Thymus (tissue), 11 donors: ENCODE data around the gene ABCC4. TPM values are rescaled to one million over a fixed set of nuclear protein-coding genes. Genes with fewer than 3 reads are reported as not detected.

Experiments used
- DNase-seq, 9 donors: peaks; one replicate each; pipeline ENCODE4 v3.0.0-alpha.2; 2013; ENCODE audit warnings: low spot score in 9 of 9, low read depth in 6 of 9, missing footprints in 1 of 9
- H3K27ac ChIP-seq, 2 donors: one replicate each; pipeline ENCODE4 v1.5.1; 2013; ENCODE audit warnings: control low read depth in 1 of 2, low read depth in 1 of 2, low read length in 1 of 2, mild to moderate bottlenecking in 1 of 2, moderate library complexity in 1 of 2
- H3K27me3 ChIP-seq, 2 donors: one replicate each; pipeline ENCODE4 v1.5.1; 2013; ENCODE audit warnings: low read length in 1 of 2; ENCODE audit not compliant: control insufficient read depth in 2 of 2, insufficient read depth in 1 of 2
- H3K36me3 ChIP-seq, 2 donors: one replicate each; pipeline ENCODE4 v1.5.1; 2013; ENCODE audit warnings: low read length in 1 of 2, mild to moderate bottlenecking in 1 of 2, moderate library complexity in 1 of 2; ENCODE audit not compliant: control insufficient read depth in 2 of 2, insufficient read depth in 2 of 2
- H3K4me1 ChIP-seq, 2 donors: one replicate each; pipeline ENCODE4 v1.5.1; 2013; ENCODE audit warnings: low read length in 2 of 2; ENCODE audit not compliant: control insufficient read depth in 2 of 2, insufficient read depth in 2 of 2
- H3K4me3 ChIP-seq, 2 donors: one replicate each; pipeline ENCODE4 v1.5.1; 2013; ENCODE audit warnings: low read length in 2 of 2, control low read depth in 1 of 2, mild to moderate bottlenecking in 1 of 2
- H3K9me3 ChIP-seq, 2 donors: one replicate each; pipeline ENCODE4 v1.5.1; 2013; ENCODE audit warnings: low read length in 1 of 2, mild to moderate bottlenecking in 1 of 2; ENCODE audit not compliant: control insufficient read depth in 2 of 2, insufficient read depth in 1 of 2
- WGBS: extraction: QIAGEN DNeasy Blood & Tissue Kit; methylation state at CpG from one replicate; pipeline ENCODE4 v1.1.7; 2013; 5-methylcytosine and 5-hydroxymethylcytosine counted together
- polyA plus RNA-seq: library from polyadenylated mRNA; stranded (reverse); fragments of 200-250 nt; gene quantifications from one replicate; pipeline ENCODE4 v1.2.3, GENCODE V29; 2013
- total RNA-seq: library from RNA; stranded (reverse); fragments of 120-200 nt; gene quantifications from one replicate; pipeline ENCODE4 v1.2.4, GENCODE V29; 2013
- donor health status: healthy.

ABCC4 gene
- total and polyA plus RNA-seq, 2 donors: 2.6 to 10.3 TPM

- H3K36me3 ChIP-seq: no peaks in the 10 kb centered on the region
- H3K4me1 ChIP-seq: no peaks in the 10 kb centered on the region
- H3K27ac ChIP-seq: no peak overlapping the region
- WGBS: 95% methylated on average over 6 of the region's 6 CpGs
- no peaks in the 10 kb centered on the region for H3K9me3 ChIP-seq
- H3K4me3 ChIP-seq: no peak overlapping the region
- no peaks in the 10 kb centered on the region for H3K27me3 ChIP-seq
- no peak for DNase-seq
Measured at GRCh38 chr13:95267662-95268342, 33.4 kb downstream of the ABCC4 start.

- 93% methylated on average over 3 of the region's 3 CpGs for WGBS
Measured at GRCh38 chr13:95264225-95264624, 37.0 kb downstream of the ABCC4 start.

DNA sequence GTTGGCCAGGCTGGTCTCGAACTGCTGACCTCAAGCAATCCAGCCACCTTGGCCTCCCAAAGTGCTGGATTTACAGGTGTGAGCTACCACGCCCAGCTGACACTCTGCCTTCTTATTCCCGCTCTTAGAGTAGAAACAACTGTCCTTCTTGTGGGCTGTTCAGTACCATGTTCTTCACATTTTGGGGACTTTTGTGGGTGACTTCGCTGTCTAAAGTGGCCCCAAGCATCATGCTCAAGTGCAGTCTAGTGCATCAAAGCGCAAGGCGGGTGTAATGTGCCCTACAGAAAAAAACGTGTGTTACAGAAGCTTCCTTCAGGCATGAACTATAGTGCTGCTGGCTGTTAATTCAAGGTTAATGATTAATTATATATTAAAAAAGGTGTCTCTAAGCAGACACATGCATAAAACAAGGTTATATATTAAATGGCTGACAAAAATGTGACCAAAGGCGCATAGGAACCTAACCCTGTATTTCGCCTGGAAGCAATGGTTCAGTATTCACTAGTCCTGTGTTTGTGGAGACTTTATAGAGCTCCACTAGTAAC, 38.3 kb downstream of the ABCC4 start:
- H3K27me3 ChIP-seq: no peaks in the 10 kb centered on the region
- no peak for DNase-seq
- H3K36me3 ChIP-seq: no peaks in the 10 kb centered on the region
- no peaks in the 10 kb centered on the region for H3K4me1 ChIP-seq
- WGBS: 98% methylated on average over 9 of the region's 9 CpGs
- no peaks in the 10 kb centered on the region for H3K9me3 ChIP-seq
- no peak overlapping the region for H3K27ac ChIP-seq
- no peak overlapping the region for H3K4me3 ChIP-seq

More at GRCh38 chr13:95264225-95264624, 37.0 kb downstream of the ABCC4 start:
- no peaks in the 10 kb centered on the region for H3K9me3 ChIP-seq
- H3K27ac ChIP-seq: no peak overlapping the region
- no peaks in the 10 kb centered on the region for H3K4me1 ChIP-seq
- no peak overlapping the region for H3K4me3 ChIP-seq
- no peaks in the 10 kb centered on the region for H3K27me3 ChIP-seq
- DNase-seq: no peak
- H3K36me3 ChIP-seq: no peaks in the 10 kb centered on the region

- DNase-seq: no peak
- 88% methylated on average over 3 of the region's 3 CpGs for WGBS
- no peaks in the 10 kb centered on the region for H3K36me3 ChIP-seq
- no peaks in the 10 kb centered on the region for H3K4me1 ChIP-seq
- no peaks in the 10 kb centered on the region for H3K9me3 ChIP-seq
- H3K4me3 ChIP-seq: no peak overlapping the region
- H3K27ac ChIP-seq: no peak overlapping the region
- H3K27me3 ChIP-seq: no peaks in the 10 kb centered on the region
Measured at GRCh38 chr13:95261956-95262355, 39.3 kb downstream of the ABCC4 start.

DNA sequence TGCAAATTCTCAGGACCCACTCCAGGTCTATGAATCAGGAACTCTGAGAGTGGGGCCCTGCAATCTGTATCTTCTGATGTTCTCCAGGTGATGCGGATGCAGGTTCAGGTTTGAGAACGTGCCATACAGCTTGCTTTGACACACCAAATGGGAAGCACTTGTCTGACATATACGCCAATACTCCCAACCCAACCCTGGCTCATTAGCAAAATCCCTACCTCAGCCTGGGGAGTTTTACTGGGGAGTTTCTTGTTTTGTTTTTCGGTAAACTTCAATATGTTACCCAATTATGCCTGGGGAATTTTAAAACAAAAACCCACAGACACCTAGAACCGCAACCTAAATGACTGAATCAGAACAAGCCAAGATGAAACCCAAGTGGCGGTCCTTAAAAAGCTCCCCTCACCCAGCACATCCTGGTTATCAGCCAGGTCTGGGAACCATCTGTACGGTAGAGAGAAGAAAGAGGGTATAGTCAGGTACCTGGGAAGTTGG, 41.2 kb downstream of the ABCC4 start:
- WGBS: 97% methylated on average over 7 of the region's 7 CpGs
- no peaks in the 10 kb centered on the region for H3K9me3 ChIP-seq
- H3K4me3 ChIP-seq: no peak overlapping the region
- H3K4me1 ChIP-seq: no peaks in the 10 kb centered on the region
- H3K36me3 ChIP-seq: no peaks in the 10 kb centered on the region
- DNase-seq: no peak
- no peaks in the 10 kb centered on the region for H3K27me3 ChIP-seq
- H3K27ac ChIP-seq: no peak overlapping the region

- Histone ChIP-seq H3K27me3 (no peaks in the 10 kb centered on the region), H3K4me3 (no peak overlapping the region), H3K4me1 (no peaks in the 10 kb centered on the region), H3K36me3 (no peaks in the 10 kb centered on the region), H3K9me3 (no peaks in the 10 kb centered on the region), H3K27ac (no peak overlapping the region)
- DNase-seq: no peak
- 97% methylated on average over 9 of the region's 9 CpGs for WGBS
Measured at GRCh38 chr13:95258619-95259194, 42.5 kb downstream of the ABCC4 start.

GRCh38 chr13:95258098-95258497, 43.2 kb downstream of the ABCC4 start:
- Histone ChIP-seq H3K36me3 (no peaks in the 10 kb centered on the region), H3K4me1 (no peaks in the 10 kb centered on the region), H3K4me3 (no peak overlapping the region), H3K27me3 (no peaks in the 10 kb centered on the region), H3K9me3 (no peaks in the 10 kb centered on the region), H3K27ac (no peak overlapping the region)
- WGBS: 97% methylated on average over 5 of the region's 5 CpGs
- no peak for DNase-seq

- H3K4me1 ChIP-seq: no peaks in the 10 kb centered on the region
- H3K27me3 ChIP-seq: no peaks in the 10 kb centered on the region
- H3K27ac ChIP-seq: no peak overlapping the region
- no peaks in the 10 kb centered on the region for H3K36me3 ChIP-seq
- no peaks in the 10 kb centered on the region for H3K9me3 ChIP-seq
- no peak for DNase-seq
- 97% methylated on average over 7 of the region's 7 CpGs for WGBS
- no peak overlapping the region for H3K4me3 ChIP-seq
Measured at GRCh38 chr13:95256091-95256490, 45.2 kb downstream of the ABCC4 start.

DNA sequence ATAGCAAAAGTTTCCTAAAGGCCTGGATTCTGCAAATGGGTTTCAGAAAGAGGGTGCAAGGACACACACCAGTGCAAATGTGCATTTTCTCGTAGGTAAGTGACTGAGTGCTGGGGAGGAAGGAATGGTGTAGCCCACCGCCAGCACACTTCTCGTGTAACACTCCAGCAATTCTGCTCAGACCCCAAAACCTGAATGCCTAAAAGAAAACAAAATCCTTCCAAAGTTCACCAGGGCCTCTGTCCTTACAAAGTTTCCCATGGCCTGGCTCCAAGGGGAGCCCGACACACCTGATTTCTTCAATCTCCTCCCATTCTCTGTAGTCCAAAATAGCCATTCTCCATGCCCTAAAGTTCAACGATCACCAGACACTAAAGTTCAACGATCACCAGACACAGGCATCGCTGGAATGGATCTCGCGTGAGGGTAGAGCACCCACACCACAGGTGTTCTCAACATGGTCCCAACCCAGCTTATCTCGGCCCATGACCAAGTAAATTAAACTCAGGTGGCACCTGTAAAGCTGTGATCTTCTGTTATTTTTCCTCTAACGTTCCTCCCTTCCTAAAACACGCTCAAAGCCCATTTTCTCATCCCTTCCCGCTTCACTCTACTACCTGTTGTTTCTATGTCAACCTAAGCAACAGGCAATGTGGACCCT, 46.0 kb downstream of the ABCC4 start:
- no peak overlapping the region for H3K27ac ChIP-seq
- DNase-seq: no peak
- H3K4me3 ChIP-seq: no peak overlapping the region
- no peaks in the 10 kb centered on the region for H3K9me3 ChIP-seq
- no peaks in the 10 kb centered on the region for H3K27me3 ChIP-seq
- 98% methylated on average over 13 of the region's 13 CpGs for WGBS
- H3K4me1 ChIP-seq: no peaks in the 10 kb centered on the region
- no peaks in the 10 kb centered on the region for H3K36me3 ChIP-seq
